Large intestine (tissue), 3 donors: Measurements from ENCODE around the gene SH3TC1. TPM values are rescaled to one million over a fixed set of nuclear protein-coding genes. Genes with fewer than 3 reads are reported as not detected.

ENCODE experiments used
- DNase-seq, 2 donors: peaks; one replicate each; pipeline versions ENCODE4 v3.0.0 to v3.0.0-alpha.2; 2013
- H3K27ac ChIP-seq: one replicate; pipeline ENCODE4 v1.5.1; 2013; ENCODE audit warnings: low read length
- H3K27me3 ChIP-seq: 2 replicates; pipeline ENCODE4 v1.6.1; 2013; ENCODE audit warnings: low read length; ENCODE audit not compliant: control insufficient read depth, insufficient read depth
- H3K36me3 ChIP-seq: 2 replicates; pipeline ENCODE4 v1.6.1; 2013; ENCODE audit warnings: low read length; ENCODE audit not compliant: control insufficient read depth, insufficient read depth
- H3K4me1 ChIP-seq: one replicate; pipeline ENCODE4 v1.6.1; 2013; ENCODE audit warnings: low read length; ENCODE audit not compliant: control insufficient read depth, insufficient read depth
- H3K4me3 ChIP-seq: one replicate; pipeline ENCODE4 v1.5.1; 2013; ENCODE audit warnings: low read length
- H3K9me3 ChIP-seq: one replicate; pipeline ENCODE4 v1.6.1; 2013; ENCODE audit warnings: mild to moderate bottlenecking, low read depth, low read length, moderate library complexity; ENCODE audit not compliant: control insufficient read depth
- WGBS: methylation state at CpG from one replicate; pipeline ENCODE4 v1.1.5; 2013; ENCODE audit warnings: low lambda C conversion rate; ENCODE audit not compliant: insufficient coverage; 5-methylcytosine and 5-hydroxymethylcytosine counted together
- polyA plus RNA-seq: library from polyadenylated mRNA; unstranded; fragments of 120-200 nt; gene quantifications from one replicate; pipeline ENCODE4 v1.2.1, GENCODE V29; 2013

SH3TC1 gene
- polyA plus RNA-seq, 1 donor = 21.1 TPM

- peak overlapping the region; percentile 44 for H3K27ac ChIP-seq
- peaks cover 18% of the 10 kb centered on the region for H3K4me1 ChIP-seq
- no peaks in the 10 kb centered on the region for H3K27me3 ChIP-seq
- no peaks in the 10 kb centered on the region for H3K36me3 ChIP-seq
- no peak overlapping the region for H3K4me3 ChIP-seq
- no peaks in the 10 kb centered on the region for H3K9me3 ChIP-seq
- 0% methylated on average over 1 of the region's 17 CpGs for WGBS
- DNase-seq = peak in 1 of 2 donors; percentile 50
These were observed 79.6 kb downstream of the SH3TC1 start for GRCh38 chr4:8278421-8279287.

GRCh38 chr4:8279321-8280157 lies 80.4 kb downstream of the SH3TC1 start:
- DNase-seq = no peak
- no peak overlapping the region for H3K27ac ChIP-seq
- 90% methylated on average over 2 of the region's 22 CpGs for WGBS
- no peaks in the 10 kb centered on the region for H3K9me3 ChIP-seq
- H3K27me3 ChIP-seq = no peaks in the 10 kb centered on the region
- H3K4me1 ChIP-seq = peaks cover 15% of the 10 kb centered on the region
- H3K4me3 ChIP-seq = no peak overlapping the region
- no peaks in the 10 kb centered on the region for H3K36me3 ChIP-seq

GRCh38 chr4:8280158-8280875 lies 81.2 kb downstream of the SH3TC1 start:
- no peaks in the 10 kb centered on the region for H3K9me3 ChIP-seq
- H3K4me1 ChIP-seq = peaks cover 9% of the 10 kb centered on the region
- H3K27ac ChIP-seq = no peak overlapping the region
- H3K4me3 ChIP-seq = no peak overlapping the region
- no peaks in the 10 kb centered on the region for H3K36me3 ChIP-seq
- WGBS = no CpG with 5 or more reads among the region's 25 CpGs
- H3K27me3 ChIP-seq = no peaks in the 10 kb centered on the region
- no peak for DNase-seq

GRCh38 chr4:8280876-8281440 lies 81.9 kb downstream of the SH3TC1 start:
- no CpG with 5 or more reads among the region's 15 CpGs for WGBS
- Histone ChIP-seq H3K4me1 (peaks cover 7% of the 10 kb centered on the region), H3K36me3 (no peaks in the 10 kb centered on the region), H3K4me3 (no peak overlapping the region), H3K9me3 (no peaks in the 10 kb centered on the region), H3K27ac (no peak overlapping the region), H3K27me3 (no peaks in the 10 kb centered on the region)
- DNase-seq = no peak

GRCh38 chr4:8281519-8282133 lies 82.5 kb downstream of the SH3TC1 start:
- Histone ChIP-seq H3K27ac (no peak overlapping the region), H3K27me3 (no peaks in the 10 kb centered on the region), H3K36me3 (no peaks in the 10 kb centered on the region), H3K4me3 (no peak overlapping the region), H3K4me1 (peaks cover 7% of the 10 kb centered on the region), H3K9me3 (no peaks in the 10 kb centered on the region)
- no peak for DNase-seq
- WGBS = no CpG with 5 or more reads among the region's 19 CpGs

GRCh38 chr4:8282134-8282641 lies 83.1 kb downstream of the SH3TC1 start:
- no peak overlapping the region for H3K27ac ChIP-seq
- no peaks in the 10 kb centered on the region for H3K36me3 ChIP-seq
- H3K4me3 ChIP-seq = no peak overlapping the region
- peaks cover 7% of the 10 kb centered on the region for H3K4me1 ChIP-seq
- DNase-seq = no peak
- no CpG with 5 or more reads among the region's 14 CpGs for WGBS
- H3K27me3 ChIP-seq = no peaks in the 10 kb centered on the region
- no peaks in the 10 kb centered on the region for H3K9me3 ChIP-seq

GRCh38 chr4:8282742-8283141 lies 83.7 kb downstream of the SH3TC1 start:
- no peak for DNase-seq
- Histone ChIP-seq H3K4me3 (no peak overlapping the region), H3K4me1 (peaks cover 4% of the 10 kb centered on the region), H3K36me3 (no peaks in the 10 kb centered on the region), H3K27me3 (no peaks in the 10 kb centered on the region), H3K9me3 (no peaks in the 10 kb centered on the region), H3K27ac (no peak overlapping the region)
- WGBS = 100% methylated on average over 2 of the region's 14 CpGs

GRCh38 chr4:8283161-8283560 lies 84.1 kb downstream of the SH3TC1 start:
- Histone ChIP-seq H3K27me3 (no peaks in the 10 kb centered on the region), H3K36me3 (no peaks in the 10 kb centered on the region), H3K27ac (no peak overlapping the region), H3K9me3 (no peaks in the 10 kb centered on the region), H3K4me3 (no peak overlapping the region), H3K4me1 (no peaks in the 10 kb centered on the region)
- no peak for DNase-seq
- WGBS = no CpG with 5 or more reads among the region's 10 CpGs

- no peak overlapping the region for H3K4me3 ChIP-seq
- no peaks in the 10 kb centered on the region for H3K36me3 ChIP-seq
- no peaks in the 10 kb centered on the region for H3K9me3 ChIP-seq
- no peaks in the 10 kb centered on the region for H3K4me1 ChIP-seq
- H3K27me3 ChIP-seq = no peaks in the 10 kb centered on the region
- H3K27ac ChIP-seq = no peak overlapping the region
- DNase-seq = no peak
- no CpG with 5 or more reads among the region's 20 CpGs for WGBS
These were observed 84.6 kb downstream of the SH3TC1 start for GRCh38 chr4:8283631-8284121.
